Heart left ventricle (tissue), 16 donors: ENCODE results near the gene TOX2. TPM values are rescaled to one million over a fixed set of nuclear protein-coding genes. Genes with fewer than 3 reads are reported as not detected.

Experiments
- ATAC-seq, 4 donors: fragments of 200-7000 bp; cut with Tn5 transposase; one replicate each; pipeline ENCODE4 v1.9.1; 2020 to 2022; ENCODE audit warnings: moderate library complexity in 4 of 4, mild to moderate bottlenecking in 3 of 4, moderate number of reproducible peaks in 1 of 4
- DNase-seq, 5 donors: peaks; one replicate each; pipeline ENCODE4 v3.0.0-alpha.2; 2020
- H3K27ac ChIP-seq, 12 donors: fragments of 200-600 bp; sonication (generic) in 4 of 12; one replicate each; pipeline versions ENCODE4 v1.5.0 to v1.8.0; 2016 to 2022; ENCODE audit warnings: mild to moderate bottlenecking in 2 of 12
- H3K27me3 ChIP-seq, 9 donors: fragments of 200-600 bp; sonication (generic) in 2 of 9; one replicate each; pipeline versions ENCODE4 v1.5.1 to v1.8.0; 2016 to 2022; ENCODE audit warnings: mild to moderate bottlenecking in 3 of 9
- H3K36me3 ChIP-seq, 9 donors: fragments of 200-600 bp; sonication (generic) in 2 of 9; one replicate each; pipeline versions ENCODE4 v1.5.0 to v1.8.0; 2018 to 2022; ENCODE audit warnings: mild to moderate bottlenecking in 2 of 9
- H3K4me1 ChIP-seq, 12 donors: fragments of 200-600 bp; sonication (generic) in 4 of 12; one replicate each; pipeline versions ENCODE4 v1.5.0 to v1.8.0; 2016 to 2022; ENCODE audit warnings: mild to moderate bottlenecking in 3 of 12
- H3K4me3 ChIP-seq, 12 donors: fragments of 200-600 bp; sonication (generic) in 4 of 12; one replicate each; pipeline versions ENCODE4 v1.5.0 to v1.8.0; 2017 to 2022; ENCODE audit warnings: mild to moderate bottlenecking in 9 of 12, moderate library complexity in 4 of 12
- H3K9me3 ChIP-seq, 12 donors: fragments of 200-600 bp; sonication (generic) in 4 of 12; one replicate each; pipeline versions ENCODE4 v1.5.0 to v1.8.0; 2016 to 2022; ENCODE audit warnings: mild to moderate bottlenecking in 1 of 12
- CTCF ChIP-seq, 12 donors: fragments of 200-600 bp; sonication (generic) in 4 of 12; IDR thresholded peaks; one replicate each; pipeline versions ENCODE4 v1.5.0 to v1.8.0; 2018 to 2022; ENCODE audit warnings: antibody characterized with exemption in 12 of 12, mild to moderate bottlenecking in 5 of 12
- POLR2A ChIP-seq, 2 donors: fragments of 450-650 bp; IDR thresholded peaks; one replicate each; pipeline ENCODE4 v1.6.1; 2017; ENCODE audit warnings: antibody characterized with exemption in 2 of 2, mild to moderate bottlenecking in 2 of 2, moderate library complexity in 2 of 2
- WGBS, 4 donors: extraction: QIAGEN DNeasy Blood & Tissue Kit in 2 of 4; methylation state at CpG; one replicate each; pipeline versions ENCODE4 v1.1.5 to v1.1.7; 2013 to 2018; 5-methylcytosine and 5-hydroxymethylcytosine counted together
- intact Hi-C, 10 donors: fragments of 100-400 bp; cut with DNase I; formaldehyde crosslinking; loops; one replicate each; pipeline versions ENCODE4 v1.11.1 to v1.14.2; 2022
- long read RNA-seq, 3 donors: library from polyadenylated mRNA; unstranded; transcript quantifications; one replicate each; pipeline ENCODE4 v2.0.0, GENCODE V29; 2020 to 2021
- polyA plus RNA-seq, 2 donors: library from polyadenylated mRNA; stranded (reverse); fragments of 200-250 nt; gene quantifications; one replicate each; pipeline ENCODE4 v1.2.3, GENCODE V29; 2013
- total RNA-seq, 9 donors: library from RNA; depleted of rRNA in 2 of 9; stranded (reverse); fragments of >200 nt in 2 of 9; fragmentation: NEBNext Ultra II Directional in 3 of 9; extraction: Animal tissue kit (Norgen Biotek cat#: 25700) in 3 of 9; gene quantifications; one replicate each; pipeline versions ENCODE4 v1.1.0 to v1.2.4, GENCODE V29; 2016 to 2023
- donor health status: ischemic (EF 13 %, LVEDD 7.1; RV severe dilation, severe dysfunction).
- donor health status: healthy with polysubstance abuse.
- donor health status: DM: no; HTN: yes; CAD: no.
- donor health status: DM: no; HTN: no; CAD: no.
- donor health status: ischemic (EF 25% LVEDD 6.9; RV normal size, moderate dysfunction).
- donor health status: ischemic (EF 25% LVEDD 5.7; RV mildly dilated, moderate dysfunction).
- donor health status: healthy.
- donor health status: DM: yes; HTN: yes; CAD: no.
- donor health status: ischemic (EF 35%, LVEDD 5.7; RV mildly dilated, moderate dysfunction).
- donor health status: nonischemic (EF 11% LVEDD 7.7; RV severe dilation, severe dysfunction).
- donor health status: DM: yes; HTN: yes; CAD: no.
- donor health status: PGD.
- donor health status: ischemic (EF 29% LVEDD 5.4; RV normal size, mild dysfunction).
- donor health status: nonischemic (EF 23%, LVEDD 6.1; RV moderate dilation, normal function).

Gene TOX2
- total RNA-seq: 1 to 10 TPM in 5 of 9 donors, under 1 TPM in 4; 0.53 to 3.0 (median 1.0) TPM
- polyA plus RNA-seq: under 1 TPM; 0.64 to 0.80 TPM
- long read RNA-seq, donor 1: 0 reads
- long read RNA-seq, donor 2, partial matches to known transcripts: 1 of 1 reads
- long read RNA-seq, donor 2, other reads (novel, unspliced or antisense): 0 of 1 reads
- long read RNA-seq, donor 3, partial matches to known transcripts: 0 of 1 reads
- long read RNA-seq, donor 3, other reads (novel, unspliced or antisense): 1 of 1 reads

- ATAC-seq (peak in 3 of 4 donors; percentile 40 to 71 (median 42)), DNase-seq (peak in 3 of 5 donors; percentile 12 to 82 (median 60))
- H3K4me1 ChIP-seq: peaks cover 0 to 22% (median 5%) of the 10 kb centered on the region in 12 donors
- no peak within 1 kb of the TSS for H3K27ac ChIP-seq
- peaks cover 0 to 24% (median 16%) of the 10 kb centered on the region in 12 donors for H3K9me3 ChIP-seq
- H3K27me3 ChIP-seq: peaks cover 13 to 60% (median 31%) of the 10 kb centered on the region in 9 donors
- TF ChIP-seq POLR2A (IDR thresholded peaks at IDR 0.05): no peak
- no peak for TF ChIP-seq CTCF (IDR thresholded peaks at IDR 0.05)
- intact Hi-C loops: no loop called here
- no peaks in the 10 kb centered on the region for H3K36me3 ChIP-seq
- peak within 1 kb of the TSS; percentile 17 to 65 (median 44) for H3K4me3 ChIP-seq
- 2 to 19% (median 4%) methylated on average over 6 to 111 of the region's 111 CpGs for whole genome bisulfite sequencing, 4 donors
Measured at GRCh38 chr20:43914311-43915210, at the start of gene TOX2. Gene TOX2, plus strand, starts transcription at chr20:43914852. Its CDS starts 40 bp downstream, at chr20:43914892.

GRCh38 chr20:43868091-43868490 lies 46.6 kb upstream of the TOX2 start:
- ATAC-seq (no peak), DNase-seq (no peak)
- Histone ChIP-seq H3K9me3 (peaks cover 0 to 4% (median 0%) of the 10 kb centered on the region in 12 donors), H3K4me3 (no peak overlapping the region), H3K27me3 (no peaks in the 10 kb centered on the region), H3K36me3 (no peaks in the 10 kb centered on the region), H3K4me1 (peaks cover 0 to 3% (median 0%) of the 10 kb centered on the region in 12 donors), H3K27ac (no peak overlapping the region)
- 90 to 96% (median 91%) methylated on average over 1 of the region's 1 CpG for WGBS, 4 donors
- TF ChIP-seq CTCF (IDR thresholded peaks at IDR 0.05): no peak
- TF ChIP-seq POLR2A (IDR thresholded peaks at IDR 0.05): no peak
- intact Hi-C loops: no loop called here

- DNase-seq: no peak
- H3K4me3 ChIP-seq: no peak overlapping the region
- no peak for TF ChIP-seq POLR2A (IDR thresholded peaks at IDR 0.05)
- TF ChIP-seq CTCF (IDR thresholded peaks at IDR 0.05): no peak
- H3K4me1 ChIP-seq: peaks cover 0 to 2% (median 0%) of the 10 kb centered on the region in 12 donors
- ATAC-seq: no peak
- H3K27me3 ChIP-seq: no peaks in the 10 kb centered on the region
- H3K9me3 ChIP-seq: peaks cover 0 to 4% (median 0%) of the 10 kb centered on the region in 12 donors
- H3K27ac ChIP-seq: no peak overlapping the region
- no peaks in the 10 kb centered on the region for H3K36me3 ChIP-seq
- intact Hi-C loops: no loop called here
Measured at GRCh38 chr20:43870484-43870883, 44.2 kb upstream of the TOX2 start.

GRCh38 chr20:43878776-43879175 lies 35.9 kb upstream of the TOX2 start:
- TF ChIP-seq CTCF (IDR thresholded peaks at IDR 0.05) (no peak), POLR2A (IDR thresholded peaks at IDR 0.05) (no peak)

More at GRCh38 chr20:43878776-43879175, 35.9 kb upstream of the TOX2 start:
- Histone ChIP-seq H3K4me3 (no peak overlapping the region), H3K27me3 (peaks cover 0 to 4% (median 0%) of the 10 kb centered on the region in 9 donors), H3K36me3 (no peaks in the 10 kb centered on the region), H3K27ac (no peak overlapping the region), H3K9me3 (peaks cover 0 to 8% (median 0%) of the 10 kb centered on the region in 12 donors), H3K4me1 (no peaks in the 10 kb centered on the region)
- ATAC-seq: no peak
- 78 to 85% (median 84%) methylated on average over 1 of the region's 1 CpG for WGBS, 4 donors
- intact Hi-C loops: no loop called here
- DNase-seq: no peak
